Ishikawa (cell line): ENCODE results near the gene SH3GLB1.

Source experiments
- EGR1 ChIP-seq: IDR thresholded peaks from 2 replicates; pipeline ENCODE4 v1.6.1; 2012
- EP300 ChIP-seq: IDR thresholded peaks from 2 replicates; pipeline ENCODE4 v1.6.1; 2012; ENCODE audit warnings: borderline replicate concordance
- FOXM1 ChIP-seq: IDR thresholded peaks from 2 replicates; pipeline ENCODE4 v1.6.1; 2012; ENCODE audit warnings: low read depth, borderline replicate concordance
- NFIC ChIP-seq: IDR thresholded peaks from 2 replicates; pipeline ENCODE4 v1.6.1; 2012
- TAF1 ChIP-seq: IDR thresholded peaks from 2 replicates; pipeline ENCODE4 v1.6.1; 2012; ENCODE audit warnings: low read depth, mild to moderate bottlenecking
- ZBTB7A ChIP-seq: IDR thresholded peaks from 2 replicates; pipeline ENCODE4 v1.6.1; 2012; ENCODE audit warnings: low read depth
- TF ChIP-seq, protein P1 (sequence below): IDR thresholded peaks from 2 replicates; pipeline ENCODE4 v1.6.1; 2012; ENCODE audit warnings: low read depth, mild to moderate bottlenecking

DNA sequence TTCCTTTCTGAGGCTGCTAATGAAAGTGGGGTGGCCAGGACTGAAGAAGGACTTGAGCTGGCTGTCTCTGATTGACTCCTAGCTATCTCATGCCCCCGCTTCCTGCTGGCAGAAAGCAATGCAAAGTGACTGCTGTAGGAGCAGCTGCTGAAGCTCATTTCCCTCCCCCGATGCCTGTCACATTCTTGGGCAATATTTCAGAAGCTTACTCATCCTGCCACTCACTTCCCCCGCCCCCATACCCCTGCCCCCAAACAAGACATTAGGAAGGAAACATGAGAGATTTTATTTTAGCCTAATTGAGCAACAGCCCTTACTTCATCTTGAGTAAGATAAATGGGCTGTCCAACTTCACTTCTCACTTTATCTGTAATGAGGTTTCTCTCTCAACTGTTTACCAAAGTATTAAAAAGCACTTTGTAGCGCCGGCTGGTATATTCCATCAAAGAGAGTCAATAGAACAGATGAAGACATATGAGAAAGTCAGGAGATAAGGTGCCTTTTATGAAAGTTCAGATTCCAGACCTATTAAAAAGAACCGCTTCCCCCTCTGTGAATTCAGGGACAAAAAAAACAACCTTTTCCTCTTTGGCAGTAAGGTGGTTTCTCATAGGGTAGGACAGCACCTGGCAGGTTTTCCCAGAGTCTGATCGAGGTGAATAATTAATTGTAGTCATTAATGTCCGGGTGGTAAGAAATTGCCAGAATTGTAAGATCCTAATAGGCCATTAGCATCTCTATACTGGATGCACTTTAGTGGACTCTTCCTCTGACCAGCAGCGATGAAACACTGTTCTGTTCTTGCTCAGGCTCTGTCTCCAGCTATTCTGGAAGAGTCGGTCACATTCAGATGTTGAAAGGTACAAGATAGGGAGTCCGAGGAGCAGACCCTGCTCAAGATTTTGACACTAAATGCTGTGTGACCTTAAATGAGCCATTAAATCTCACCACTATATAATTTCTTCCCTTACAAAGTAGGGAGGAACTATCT is 70.2 kb downstream of the SH3GLB1 start:
- TF ChIP-seq FOXM1 (no peak), TAF1 (no peak), ZBTB7A (no peak), NFIC (no peak), EGR1 (no peak), EP300 (no peak)
- TF ChIP-seq, protein P1, sequence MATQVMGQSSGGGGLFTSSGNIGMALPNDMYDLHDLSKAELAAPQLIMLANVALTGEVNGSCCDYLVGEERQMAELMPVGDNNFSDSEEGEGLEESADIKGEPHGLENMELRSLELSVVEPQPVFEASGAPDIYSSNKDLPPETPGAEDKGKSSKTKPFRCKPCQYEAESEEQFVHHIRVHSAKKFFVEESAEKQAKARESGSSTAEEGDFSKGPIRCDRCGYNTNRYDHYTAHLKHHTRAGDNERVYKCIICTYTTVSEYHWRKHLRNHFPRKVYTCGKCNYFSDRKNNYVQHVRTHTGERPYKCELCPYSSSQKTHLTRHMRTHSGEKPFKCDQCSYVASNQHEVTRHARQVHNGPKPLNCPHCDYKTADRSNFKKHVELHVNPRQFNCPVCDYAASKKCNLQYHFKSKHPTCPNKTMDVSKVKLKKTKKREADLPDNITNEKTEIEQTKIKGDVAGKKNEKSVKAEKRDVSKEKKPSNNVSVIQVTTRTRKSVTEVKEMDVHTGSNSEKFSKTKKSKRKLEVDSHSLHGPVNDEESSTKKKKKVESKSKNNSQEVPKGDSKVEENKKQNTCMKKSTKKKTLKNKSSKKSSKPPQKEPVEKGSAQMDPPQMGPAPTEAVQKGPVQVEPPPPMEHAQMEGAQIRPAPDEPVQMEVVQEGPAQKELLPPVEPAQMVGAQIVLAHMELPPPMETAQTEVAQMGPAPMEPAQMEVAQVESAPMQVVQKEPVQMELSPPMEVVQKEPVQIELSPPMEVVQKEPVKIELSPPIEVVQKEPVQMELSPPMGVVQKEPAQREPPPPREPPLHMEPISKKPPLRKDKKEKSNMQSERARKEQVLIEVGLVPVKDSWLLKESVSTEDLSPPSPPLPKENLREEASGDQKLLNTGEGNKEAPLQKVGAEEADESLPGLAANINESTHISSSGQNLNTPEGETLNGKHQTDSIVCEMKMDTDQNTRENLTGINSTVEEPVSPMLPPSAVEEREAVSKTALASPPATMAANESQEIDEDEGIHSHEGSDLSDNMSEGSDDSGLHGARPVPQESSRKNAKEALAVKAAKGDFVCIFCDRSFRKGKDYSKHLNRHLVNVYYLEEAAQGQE: no peak
